Measurements from ENCODE around the gene TOP1.
A peak's percentile ranks its signal among the peaks of the same experiment; 100 is the strongest.

Gene TOP1

DNA sequence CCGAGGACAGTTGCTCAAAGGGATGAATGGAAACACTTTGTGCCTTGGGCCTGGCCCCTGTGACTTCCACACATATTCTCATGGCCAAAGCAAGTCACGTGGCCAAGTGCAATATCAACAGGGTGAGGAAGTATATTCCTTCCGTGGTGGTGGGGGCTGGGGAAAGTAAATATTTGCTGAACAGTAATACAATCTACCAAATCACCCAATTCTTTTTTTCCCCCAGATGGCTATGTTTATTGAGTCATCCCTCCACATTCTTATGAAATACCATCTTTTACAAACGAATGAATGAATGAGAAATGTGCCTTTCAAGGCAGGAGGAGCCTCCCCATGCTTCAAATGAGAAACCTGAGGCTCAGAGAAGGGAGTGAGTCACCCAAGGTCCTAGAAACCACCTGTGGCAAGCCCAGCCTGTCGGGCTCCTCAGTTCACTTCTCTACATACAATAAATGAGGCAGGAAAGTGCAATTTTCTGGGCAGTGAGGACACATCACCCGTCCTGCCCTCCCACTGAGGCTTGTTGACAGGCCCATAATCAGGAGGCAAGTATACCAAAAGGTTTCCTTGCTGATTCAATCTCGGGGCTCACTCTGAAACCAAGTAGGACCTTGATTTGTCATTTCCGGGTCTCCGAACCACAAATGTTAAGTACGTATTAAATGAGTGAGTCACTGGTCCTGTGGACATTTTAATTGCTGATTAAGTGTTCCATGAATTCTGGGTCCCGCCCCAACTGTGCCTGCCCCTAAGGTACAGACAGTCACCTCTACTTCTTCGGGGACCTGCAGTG is 25.3 kb upstream of the TOP1 start:
- H3K27ac ChIP-seq (ENCODE audit: extremely low read depth, low read depth, low read length) = peak overlapping the region; percentile 78
- POLR2A ChIA-PET = no interaction called here
- CTCF ChIA-PET = interaction anchor here (2.5 kb wide), 1 partner anchor 11 kb away, joined by 13 read pairs; no protein-coding TSS in a partner anchor
- H3K4me1 ChIP-seq (ENCODE audit: control insufficient read depth, insufficient read depth, low read length) = peaks cover 7% of the 10 kb centered on the region
- H3K36me3 ChIP-seq (ENCODE audit: control insufficient read depth in 2 of 2, insufficient read depth in 1 of 2, low read length in 2 of 2) = no peaks in the 10 kb centered on the region
- peak overlapping the region; percentile 33 for H3K4me3 ChIP-seq (ENCODE audit: low read depth, low read length)
- no peaks in the 10 kb centered on the region for H3K9me3 ChIP-seq (ENCODE audit: control insufficient read depth, insufficient read depth, low read depth, low read length)
- TF ChIP-seq SP2 (tag by site-specific recombination; IDR thresholded peaks at IDR 0.05) = peak; percentile 28
- TF ChIP-seq, protein P1, sequence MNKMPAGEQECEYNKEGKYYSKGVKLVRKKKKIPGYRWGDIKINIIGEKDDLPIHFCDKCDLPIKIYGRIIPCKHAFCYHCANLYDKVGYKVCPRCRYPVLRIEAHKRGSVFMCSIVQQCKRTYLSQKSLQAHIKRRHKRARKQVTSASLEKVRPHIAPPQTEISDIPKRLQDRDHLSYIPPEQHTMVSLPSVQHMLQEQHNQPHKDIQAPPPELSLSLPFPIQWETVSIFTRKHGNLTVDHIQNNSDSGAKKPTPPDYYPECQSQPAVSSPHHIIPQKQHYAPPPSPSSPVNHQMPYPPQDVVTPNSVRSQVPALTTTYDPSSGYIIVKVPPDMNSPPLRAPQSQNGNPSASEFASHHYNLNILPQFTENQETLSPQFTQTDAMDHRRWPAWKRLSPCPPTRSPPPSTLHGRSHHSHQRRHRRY (tag by site-specific recombination; IDR thresholded peaks at IDR 0.05) = no peak
- TF ChIP-seq, protein P2, sequence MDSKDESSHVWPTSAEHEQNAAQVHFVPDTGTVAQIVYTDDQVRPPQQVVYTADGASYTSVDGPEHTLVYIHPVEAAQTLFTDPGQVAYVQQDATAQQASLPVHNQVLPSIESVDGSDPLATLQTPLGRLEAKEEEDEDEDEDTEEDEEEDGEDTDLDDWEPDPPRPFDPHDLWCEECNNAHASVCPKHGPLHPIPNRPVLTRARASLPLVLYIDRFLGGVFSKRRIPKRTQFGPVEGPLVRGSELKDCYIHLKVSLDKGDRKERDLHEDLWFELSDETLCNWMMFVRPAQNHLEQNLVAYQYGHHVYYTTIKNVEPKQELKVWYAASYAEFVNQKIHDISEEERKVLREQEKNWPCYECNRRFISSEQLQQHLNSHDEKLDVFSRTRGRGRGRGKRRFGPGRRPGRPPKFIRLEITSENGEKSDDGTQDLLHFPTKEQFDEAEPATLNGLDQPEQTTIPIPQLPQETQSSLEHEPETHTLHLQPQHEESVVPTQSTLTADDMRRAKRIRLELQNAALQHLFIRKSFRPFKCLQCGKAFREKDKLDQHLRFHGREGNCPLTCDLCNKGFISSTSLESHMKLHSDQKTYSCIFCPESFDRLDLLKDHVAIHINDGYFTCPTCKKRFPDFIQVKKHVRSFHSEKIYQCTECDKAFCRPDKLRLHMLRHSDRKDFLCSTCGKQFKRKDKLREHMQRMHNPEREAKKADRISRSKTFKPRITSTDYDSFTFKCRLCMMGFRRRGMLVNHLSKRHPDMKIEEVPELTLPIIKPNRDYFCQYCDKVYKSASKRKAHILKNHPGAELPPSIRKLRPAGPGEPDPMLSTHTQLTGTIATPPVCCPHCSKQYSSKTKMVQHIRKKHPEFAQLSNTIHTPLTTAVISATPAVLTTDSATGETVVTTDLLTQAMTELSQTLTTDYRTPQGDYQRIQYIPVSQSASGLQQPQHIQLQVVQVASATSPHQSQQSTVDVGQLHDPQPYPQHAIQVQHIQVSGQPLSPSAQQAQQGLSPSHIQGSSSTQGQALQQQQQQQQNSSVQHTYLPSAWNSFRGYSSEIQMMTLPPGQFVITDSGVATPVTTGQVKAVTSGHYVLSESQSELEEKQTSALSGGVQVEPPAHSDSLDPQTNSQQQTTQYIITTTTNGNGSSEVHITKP (tag by site-specific recombination; IDR thresholded peaks at IDR 0.05) = peak; percentile 97
- TF ChIP-seq ZBTB7A (tag by site-specific recombination; IDR thresholded peaks at IDR 0.05; ENCODE audit: low read depth) = no peak
- TF ChIP-seq, protein P3, sequence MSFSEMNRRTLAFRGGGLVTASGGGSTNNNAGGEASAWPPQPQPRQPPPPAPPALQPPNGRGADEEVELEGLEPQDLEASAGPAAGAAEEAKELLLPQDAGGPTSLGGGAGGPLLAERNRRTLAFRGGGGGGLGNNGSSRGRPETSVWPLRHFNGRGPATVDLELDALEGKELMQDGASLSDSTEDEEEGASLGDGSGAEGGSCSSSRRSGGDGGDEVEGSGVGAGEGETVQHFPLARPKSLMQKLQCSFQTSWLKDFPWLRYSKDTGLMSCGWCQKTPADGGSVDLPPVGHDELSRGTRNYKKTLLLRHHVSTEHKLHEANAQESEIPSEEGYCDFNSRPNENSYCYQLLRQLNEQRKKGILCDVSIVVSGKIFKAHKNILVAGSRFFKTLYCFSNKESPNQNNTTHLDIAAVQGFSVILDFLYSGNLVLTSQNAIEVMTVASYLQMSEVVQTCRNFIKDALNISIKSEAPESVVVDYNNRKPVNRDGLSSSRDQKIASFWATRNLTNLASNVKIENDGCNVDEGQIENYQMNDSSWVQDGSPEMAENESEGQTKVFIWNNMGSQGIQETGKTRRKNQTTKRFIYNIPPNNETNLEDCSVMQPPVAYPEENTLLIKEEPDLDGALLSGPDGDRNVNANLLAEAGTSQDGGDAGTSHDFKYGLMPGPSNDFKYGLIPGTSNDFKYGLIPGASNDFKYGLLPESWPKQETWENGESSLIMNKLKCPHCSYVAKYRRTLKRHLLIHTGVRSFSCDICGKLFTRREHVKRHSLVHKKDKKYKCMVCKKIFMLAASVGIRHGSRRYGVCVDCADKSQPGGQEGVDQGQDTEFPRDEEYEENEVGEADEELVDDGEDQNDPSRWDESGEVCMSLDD (tag by site-specific recombination; IDR thresholded peaks at IDR 0.05) = no peak
- TF ChIP-seq ZBTB48 (tag by site-specific recombination; IDR thresholded peaks at IDR 0.05) = peak; percentile 23; the same call in 1 of the 2 replicates
- peak; percentile 61 for TF ChIP-seq KLF1 (tag by site-specific recombination; IDR thresholded peaks at IDR 0.05)
- TF ChIP-seq OSR2 (tag by site-specific recombination; IDR thresholded peaks at IDR 0.05) = peak; percentile 19; the same call in 1 of the 2 replicates
- 0 out of 2 replicates have a peak, but pooled peaks have one; percentile 21 for TF ChIP-seq ZNF600 (tag by site-specific recombination; IDR thresholded peaks at IDR 0.05)
- TF ChIP-seq, protein P4, sequence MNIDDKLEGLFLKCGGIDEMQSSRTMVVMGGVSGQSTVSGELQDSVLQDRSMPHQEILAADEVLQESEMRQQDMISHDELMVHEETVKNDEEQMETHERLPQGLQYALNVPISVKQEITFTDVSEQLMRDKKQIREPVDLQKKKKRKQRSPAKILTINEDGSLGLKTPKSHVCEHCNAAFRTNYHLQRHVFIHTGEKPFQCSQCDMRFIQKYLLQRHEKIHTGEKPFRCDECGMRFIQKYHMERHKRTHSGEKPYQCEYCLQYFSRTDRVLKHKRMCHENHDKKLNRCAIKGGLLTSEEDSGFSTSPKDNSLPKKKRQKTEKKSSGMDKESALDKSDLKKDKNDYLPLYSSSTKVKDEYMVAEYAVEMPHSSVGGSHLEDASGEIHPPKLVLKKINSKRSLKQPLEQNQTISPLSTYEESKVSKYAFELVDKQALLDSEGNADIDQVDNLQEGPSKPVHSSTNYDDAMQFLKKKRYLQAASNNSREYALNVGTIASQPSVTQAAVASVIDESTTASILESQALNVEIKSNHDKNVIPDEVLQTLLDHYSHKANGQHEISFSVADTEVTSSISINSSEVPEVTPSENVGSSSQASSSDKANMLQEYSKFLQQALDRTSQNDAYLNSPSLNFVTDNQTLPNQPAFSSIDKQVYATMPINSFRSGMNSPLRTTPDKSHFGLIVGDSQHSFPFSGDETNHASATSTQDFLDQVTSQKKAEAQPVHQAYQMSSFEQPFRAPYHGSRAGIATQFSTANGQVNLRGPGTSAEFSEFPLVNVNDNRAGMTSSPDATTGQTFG (tag by site-specific recombination; IDR thresholded peaks at IDR 0.05; ENCODE audit: borderline replicate concordance) = no peak
- no peak for TF ChIP-seq KLF7 (tag by site-specific recombination; IDR thresholded peaks at IDR 0.05; ENCODE audit: borderline replicate concordance)
- TF ChIP-seq, protein P5, sequence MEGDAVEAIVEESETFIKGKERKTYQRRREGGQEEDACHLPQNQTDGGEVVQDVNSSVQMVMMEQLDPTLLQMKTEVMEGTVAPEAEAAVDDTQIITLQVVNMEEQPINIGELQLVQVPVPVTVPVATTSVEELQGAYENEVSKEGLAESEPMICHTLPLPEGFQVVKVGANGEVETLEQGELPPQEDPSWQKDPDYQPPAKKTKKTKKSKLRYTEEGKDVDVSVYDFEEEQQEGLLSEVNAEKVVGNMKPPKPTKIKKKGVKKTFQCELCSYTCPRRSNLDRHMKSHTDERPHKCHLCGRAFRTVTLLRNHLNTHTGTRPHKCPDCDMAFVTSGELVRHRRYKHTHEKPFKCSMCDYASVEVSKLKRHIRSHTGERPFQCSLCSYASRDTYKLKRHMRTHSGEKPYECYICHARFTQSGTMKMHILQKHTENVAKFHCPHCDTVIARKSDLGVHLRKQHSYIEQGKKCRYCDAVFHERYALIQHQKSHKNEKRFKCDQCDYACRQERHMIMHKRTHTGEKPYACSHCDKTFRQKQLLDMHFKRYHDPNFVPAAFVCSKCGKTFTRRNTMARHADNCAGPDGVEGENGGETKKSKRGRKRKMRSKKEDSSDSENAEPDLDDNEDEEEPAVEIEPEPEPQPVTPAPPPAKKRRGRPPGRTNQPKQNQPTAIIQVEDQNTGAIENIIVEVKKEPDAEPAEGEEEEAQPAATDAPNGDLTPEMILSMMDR (tag by site-specific recombination; IDR thresholded peaks at IDR 0.05) = no peak
- TF ChIP-seq SP3 (tag by site-specific recombination; IDR thresholded peaks at IDR 0.05) = peak; percentile 38
- no peak for TF ChIP-seq ZNF121 (tag by site-specific recombination; IDR thresholded peaks at IDR 0.05)
- peak; percentile 99 for TF ChIP-seq SP7 (tag by site-specific recombination; IDR thresholded peaks at IDR 0.05)
- TF ChIP-seq GLIS1 (tag by site-specific recombination; IDR thresholded peaks at IDR 0.05) = peak; percentile 62
- TF ChIP-seq, protein P6, sequence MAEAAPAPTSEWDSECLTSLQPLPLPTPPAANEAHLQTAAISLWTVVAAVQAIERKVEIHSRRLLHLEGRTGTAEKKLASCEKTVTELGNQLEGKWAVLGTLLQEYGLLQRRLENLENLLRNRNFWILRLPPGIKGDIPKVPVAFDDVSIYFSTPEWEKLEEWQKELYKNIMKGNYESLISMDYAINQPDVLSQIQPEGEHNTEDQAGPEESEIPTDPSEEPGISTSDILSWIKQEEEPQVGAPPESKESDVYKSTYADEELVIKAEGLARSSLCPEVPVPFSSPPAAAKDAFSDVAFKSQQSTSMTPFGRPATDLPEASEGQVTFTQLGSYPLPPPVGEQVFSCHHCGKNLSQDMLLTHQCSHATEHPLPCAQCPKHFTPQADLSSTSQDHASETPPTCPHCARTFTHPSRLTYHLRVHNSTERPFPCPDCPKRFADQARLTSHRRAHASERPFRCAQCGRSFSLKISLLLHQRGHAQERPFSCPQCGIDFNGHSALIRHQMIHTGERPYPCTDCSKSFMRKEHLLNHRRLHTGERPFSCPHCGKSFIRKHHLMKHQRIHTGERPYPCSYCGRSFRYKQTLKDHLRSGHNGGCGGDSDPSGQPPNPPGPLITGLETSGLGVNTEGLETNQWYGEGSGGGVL (tag by site-specific recombination; IDR thresholded peaks at IDR 0.05) = peak; percentile 64
- TF ChIP-seq GFI1B (tag by site-specific recombination; IDR thresholded peaks at IDR 0.05) = peak; percentile 91
- TF ChIP-seq WT1 (tag by site-specific recombination; IDR thresholded peaks at IDR 0.05) = peak; percentile 87
- TF ChIP-seq, protein P7, sequence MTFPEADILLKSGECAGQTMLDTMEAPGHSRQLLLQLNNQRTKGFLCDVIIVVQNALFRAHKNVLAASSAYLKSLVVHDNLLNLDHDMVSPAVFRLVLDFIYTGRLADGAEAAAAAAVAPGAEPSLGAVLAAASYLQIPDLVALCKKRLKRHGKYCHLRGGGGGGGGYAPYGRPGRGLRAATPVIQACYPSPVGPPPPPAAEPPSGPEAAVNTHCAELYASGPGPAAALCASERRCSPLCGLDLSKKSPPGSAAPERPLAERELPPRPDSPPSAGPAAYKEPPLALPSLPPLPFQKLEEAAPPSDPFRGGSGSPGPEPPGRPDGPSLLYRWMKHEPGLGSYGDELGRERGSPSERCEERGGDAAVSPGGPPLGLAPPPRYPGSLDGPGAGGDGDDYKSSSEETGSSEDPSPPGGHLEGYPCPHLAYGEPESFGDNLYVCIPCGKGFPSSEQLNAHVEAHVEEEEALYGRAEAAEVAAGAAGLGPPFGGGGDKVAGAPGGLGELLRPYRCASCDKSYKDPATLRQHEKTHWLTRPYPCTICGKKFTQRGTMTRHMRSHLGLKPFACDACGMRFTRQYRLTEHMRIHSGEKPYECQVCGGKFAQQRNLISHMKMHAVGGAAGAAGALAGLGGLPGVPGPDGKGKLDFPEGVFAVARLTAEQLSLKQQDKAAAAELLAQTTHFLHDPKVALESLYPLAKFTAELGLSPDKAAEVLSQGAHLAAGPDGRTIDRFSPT (tag by site-specific recombination; IDR thresholded peaks at IDR 0.05) = peak; percentile 72; the same call in 1 of the 2 replicates

All from HEK293 (cell line).